ENCODE results near the gene RIPK4. TPM values are rescaled to one million over a fixed set of nuclear protein-coding genes. Genes with fewer than 3 reads are reported as not detected.

The RIPK4 gene
- total and polyA plus RNA-seq, 2 donors (not counting 1 experiment from before 2014, with no cell fraction given), result not detected

DNA sequence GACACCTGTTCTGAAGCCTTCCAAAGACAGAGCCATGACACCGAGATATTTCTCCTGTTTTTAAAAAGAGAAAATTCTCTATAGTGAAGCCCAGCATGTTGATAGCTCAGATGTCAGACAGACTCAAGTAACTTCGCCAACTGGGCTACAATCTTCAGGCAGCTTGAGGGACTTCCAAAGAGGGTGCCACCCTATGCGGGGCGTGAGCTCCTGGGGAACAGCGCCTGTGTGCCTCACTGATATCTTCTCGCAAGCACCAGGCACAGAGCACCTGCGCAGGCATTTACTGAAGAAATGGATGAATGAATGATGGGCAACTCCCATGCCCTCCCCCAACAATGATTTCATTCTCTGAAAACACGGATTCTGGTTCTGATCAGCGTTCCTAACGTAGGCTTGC, 17.6 kb downstream of the RIPK4 start:
- ATAC-seq (ENCODE audit: low read depth), result no peak
- Histone ChIP-seq H3K4me1 (ENCODE audit: control insufficient read depth in 2 of 2, insufficient read depth in 2 of 2, low read length in 2 of 2) (no peaks in the 10 kb centered on the region), H3K4me3 (ENCODE audit: control extremely low read depth in 1 of 5, extremely low read depth in 1 of 5, insufficient read depth in 1 of 5, low read depth in 2 of 5, low read length in 4 of 5) (no peak overlapping the region), H3K36me3 (replicated peaks in 1 of 2; ENCODE audit: control extremely low read depth in 1 of 2, control insufficient read depth in 1 of 2, extremely low read depth in 1 of 2, insufficient read depth in 2 of 2, low read length in 1 of 2) (no peaks in the 10 kb centered on the region), H2AFZ (ENCODE audit: insufficient read depth, low read depth, low read length, poor library complexity, severe bottlenecking) (no peak overlapping the region), H3K9ac (ENCODE audit: low read length) (no peak overlapping the region), H3K9me3 (ENCODE audit: control extremely low read depth in 1 of 3, control insufficient read depth in 2 of 3, insufficient read depth in 1 of 3, low read length in 2 of 3) (no peaks in the 10 kb centered on the region), H3K27ac (ENCODE audit: low read length in 2 of 2) (no peak overlapping the region), H3K27me3 (replicated peaks in 1 of 4; ENCODE audit: control extremely low read depth in 1 of 4, control insufficient read depth in 3 of 4, insufficient read depth in 4 of 4, low read length in 3 of 4) (no peaks in the 10 kb centered on the region), H3K79me2 (ENCODE audit: control insufficient read depth, insufficient read depth, low read length) (no peaks in the 10 kb centered on the region), H4K20me1 (ENCODE audit: control insufficient read depth, insufficient read depth, low read length, poor library complexity, severe bottlenecking) (no peaks in the 10 kb centered on the region), H3K4me2 (replicated peaks; ENCODE audit: low read depth, low read length, poor library complexity, severe bottlenecking) (no peak overlapping the region)
- Mint-ChIP-seq H3K4me3 (no peak overlapping the region), H3K27me3 (peaks cover 9% of the 10 kb centered on the region), H3K4me1 (no peaks in the 10 kb centered on the region), H3K27ac (no peak overlapping the region), H3K9me3 (ENCODE audit: insufficient read depth) (no peaks in the 10 kb centered on the region)
- intact Hi-C loops (cut with micrococcal nuclease), result no loop called here
- ChIA-PET CTCF (no interaction called here), POLR2A (no interaction called here)
- no peak for DNase-seq
- TF ChIP-seq, protein P1, sequence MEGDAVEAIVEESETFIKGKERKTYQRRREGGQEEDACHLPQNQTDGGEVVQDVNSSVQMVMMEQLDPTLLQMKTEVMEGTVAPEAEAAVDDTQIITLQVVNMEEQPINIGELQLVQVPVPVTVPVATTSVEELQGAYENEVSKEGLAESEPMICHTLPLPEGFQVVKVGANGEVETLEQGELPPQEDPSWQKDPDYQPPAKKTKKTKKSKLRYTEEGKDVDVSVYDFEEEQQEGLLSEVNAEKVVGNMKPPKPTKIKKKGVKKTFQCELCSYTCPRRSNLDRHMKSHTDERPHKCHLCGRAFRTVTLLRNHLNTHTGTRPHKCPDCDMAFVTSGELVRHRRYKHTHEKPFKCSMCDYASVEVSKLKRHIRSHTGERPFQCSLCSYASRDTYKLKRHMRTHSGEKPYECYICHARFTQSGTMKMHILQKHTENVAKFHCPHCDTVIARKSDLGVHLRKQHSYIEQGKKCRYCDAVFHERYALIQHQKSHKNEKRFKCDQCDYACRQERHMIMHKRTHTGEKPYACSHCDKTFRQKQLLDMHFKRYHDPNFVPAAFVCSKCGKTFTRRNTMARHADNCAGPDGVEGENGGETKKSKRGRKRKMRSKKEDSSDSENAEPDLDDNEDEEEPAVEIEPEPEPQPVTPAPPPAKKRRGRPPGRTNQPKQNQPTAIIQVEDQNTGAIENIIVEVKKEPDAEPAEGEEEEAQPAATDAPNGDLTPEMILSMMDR (IDR thresholded peaks at IDR 0.05), result no peak
- no peak for TF ChIP-seq EZH2 (IDR thresholded peaks at IDR 0.05; ENCODE audit: borderline replicate concordance, insufficient read depth, low read depth, low read length, poor library complexity, severe bottlenecking)
- WGBS (ENCODE audit: insufficient coverage), result 95% methylated on average over 6 of the region's 10 CpGs

DNA sequence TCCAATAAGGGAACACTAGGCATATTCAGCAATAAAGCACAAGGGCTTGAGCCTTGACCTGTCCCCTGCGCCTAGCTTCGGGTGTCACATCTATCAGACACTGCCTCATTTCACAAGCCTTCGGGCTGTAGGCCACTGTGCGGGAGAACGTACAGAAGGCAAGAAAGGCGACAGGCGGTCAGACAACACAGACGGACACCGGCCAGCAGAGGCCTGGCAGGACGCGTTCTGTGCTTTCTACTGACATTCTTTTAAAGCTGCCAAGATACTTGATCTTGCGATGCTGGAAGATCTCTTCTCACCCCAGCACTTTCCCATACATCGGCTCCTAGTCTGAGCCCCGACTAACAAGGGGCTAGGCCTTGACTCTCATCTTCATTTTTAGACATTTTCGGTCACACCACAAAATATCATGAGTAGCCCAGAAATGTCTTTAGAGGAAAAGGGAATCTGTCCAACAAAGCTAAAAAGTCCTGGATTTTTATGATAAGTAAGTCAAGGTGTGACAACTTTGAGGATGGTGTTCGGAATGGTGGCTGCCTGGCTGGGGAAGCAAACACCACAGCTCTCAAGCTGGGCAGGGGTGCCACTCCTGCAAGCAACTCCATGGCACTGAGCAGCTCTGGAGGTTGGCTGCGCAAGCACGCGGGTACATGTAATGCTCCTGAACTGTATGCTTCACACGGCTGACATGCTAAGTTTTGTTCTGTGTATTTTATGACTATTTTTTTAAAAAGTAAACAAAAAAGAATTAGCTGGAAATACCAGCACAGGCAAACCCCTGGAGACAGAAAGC, 18.7 kb downstream of the RIPK4 start:
- Histone ChIP-seq H3K4me1 (ENCODE audit: control insufficient read depth in 2 of 2, insufficient read depth in 2 of 2, low read length in 2 of 2) (no peaks in the 10 kb centered on the region), H3K36me3 (replicated peaks in 1 of 2; ENCODE audit: control extremely low read depth in 1 of 2, control insufficient read depth in 1 of 2, extremely low read depth in 1 of 2, insufficient read depth in 2 of 2, low read length in 1 of 2) (no peaks in the 10 kb centered on the region), H3K79me2 (ENCODE audit: control insufficient read depth, insufficient read depth, low read length) (no peaks in the 10 kb centered on the region), H3K9ac (ENCODE audit: low read length) (no peak overlapping the region), H3K27me3 (replicated peaks in 1 of 4; ENCODE audit: control extremely low read depth in 1 of 4, control insufficient read depth in 3 of 4, insufficient read depth in 4 of 4, low read length in 3 of 4) (no peaks in the 10 kb centered on the region), H3K4me2 (replicated peaks; ENCODE audit: low read depth, low read length, poor library complexity, severe bottlenecking) (no peak overlapping the region), H3K27ac (ENCODE audit: low read length in 2 of 2) (no peak overlapping the region), H4K20me1 (ENCODE audit: control insufficient read depth, insufficient read depth, low read length, poor library complexity, severe bottlenecking) (no peaks in the 10 kb centered on the region), H3K4me3 (ENCODE audit: control extremely low read depth in 1 of 5, extremely low read depth in 1 of 5, insufficient read depth in 1 of 5, low read depth in 2 of 5, low read length in 4 of 5) (no peak overlapping the region), H3K9me3 (ENCODE audit: control extremely low read depth in 1 of 3, control insufficient read depth in 2 of 3, insufficient read depth in 1 of 3, low read length in 2 of 3) (no peaks in the 10 kb centered on the region), H2AFZ (ENCODE audit: insufficient read depth, low read depth, low read length, poor library complexity, severe bottlenecking) (no peak overlapping the region)
- Mint-ChIP-seq H3K27ac (no peak overlapping the region), H3K27me3 (peaks cover 6% of the 10 kb centered on the region), H3K4me1 (no peaks in the 10 kb centered on the region), H3K4me3 (no peak overlapping the region), H3K9me3 (ENCODE audit: insufficient read depth) (no peaks in the 10 kb centered on the region)
- DNase-seq, result no peak
- ATAC-seq (ENCODE audit: low read depth), result no peak
- intact Hi-C loops (cut with micrococcal nuclease), result no loop called here
- POLR2A ChIA-PET, result no interaction called here
- CTCF ChIA-PET, result no interaction called here
- TF ChIP-seq, protein P1 (IDR thresholded peaks at IDR 0.05), result no peak
- TF ChIP-seq EZH2 (IDR thresholded peaks at IDR 0.05; ENCODE audit: borderline replicate concordance, insufficient read depth, low read depth, low read length, poor library complexity, severe bottlenecking), result no peak
- WGBS (ENCODE audit: insufficient coverage), result 97% methylated on average over 14 of the region's 20 CpGs

All from B cell (primary cell).